GM18505 (cell line): ENCODE measurements around the gene MAPKAPK2.

Source experiments
- ATAC-seq: cut with Tn5 transposase; IDR thresholded peaks from one replicate; pipeline ENCODE4 v1.9.1; 2021; ENCODE audit not compliant: unreplicated experiment
- POLR2A ChIP-seq: IDR thresholded peaks from 4 replicates; pipeline ENCODE4 v1.6.1; 2011; ENCODE audit warnings: borderline replicate concordance; ENCODE audit not compliant: insufficient read depth, insufficient read length; ENCODE audit errors: extremely low read depth

Gene MAPKAPK2

DNA sequence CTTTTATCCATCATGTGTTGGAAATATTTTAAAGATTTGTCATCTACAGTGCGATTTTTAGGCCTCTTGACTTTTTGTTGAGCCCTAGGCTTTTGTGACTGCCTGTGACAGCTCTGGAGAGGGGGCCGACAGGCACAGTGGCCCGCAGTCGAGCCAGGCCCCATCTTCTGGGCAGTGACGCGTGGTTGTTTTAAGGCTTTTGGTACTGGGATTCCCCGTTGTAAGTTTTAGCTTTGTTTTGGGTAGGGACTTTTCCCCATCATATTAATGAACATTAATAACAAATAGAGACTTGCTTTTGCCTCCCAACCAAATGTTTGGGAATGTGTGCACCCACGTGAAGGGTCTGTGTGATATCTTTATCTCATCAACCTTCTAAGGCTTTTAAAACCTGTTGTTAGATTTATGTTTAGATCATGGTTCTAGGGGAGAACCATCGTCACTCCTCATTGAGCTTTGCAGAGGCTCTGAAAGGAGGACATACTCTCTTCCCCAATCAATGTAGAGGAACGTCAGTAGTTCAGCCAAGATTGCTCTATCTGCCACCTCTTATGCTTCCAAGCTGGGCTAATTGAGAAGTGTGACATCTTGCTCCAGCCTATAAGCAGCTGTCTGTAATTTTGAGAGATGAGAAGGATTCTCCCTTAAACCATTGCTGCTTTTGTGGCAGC, 34.6 kb downstream of the MAPKAPK2 start:
- no peak for TF ChIP-seq POLR2A
- no peak for ATAC-seq

DNA sequence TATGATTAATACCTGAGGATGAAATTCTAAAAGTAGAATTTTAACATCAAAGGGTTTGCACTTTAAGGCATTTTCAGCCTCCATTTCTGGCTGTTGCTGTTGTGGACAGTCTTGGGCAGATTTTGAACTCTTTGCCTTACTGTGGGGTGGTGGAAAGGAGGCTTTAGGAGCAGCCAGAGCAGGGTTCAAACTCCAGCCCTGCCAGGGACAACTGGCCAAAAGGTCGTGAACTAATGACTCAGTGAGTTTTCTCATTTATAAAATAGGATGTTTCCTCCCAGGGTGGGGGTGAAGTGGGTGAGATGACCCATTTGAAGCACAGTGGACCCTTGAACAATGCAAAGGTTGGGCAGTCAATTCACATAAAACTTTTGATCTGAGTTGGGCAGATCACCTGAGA, 36.7 kb downstream of the MAPKAPK2 start:
- TF ChIP-seq POLR2A: no peak
- ATAC-seq: no peak

DNA sequence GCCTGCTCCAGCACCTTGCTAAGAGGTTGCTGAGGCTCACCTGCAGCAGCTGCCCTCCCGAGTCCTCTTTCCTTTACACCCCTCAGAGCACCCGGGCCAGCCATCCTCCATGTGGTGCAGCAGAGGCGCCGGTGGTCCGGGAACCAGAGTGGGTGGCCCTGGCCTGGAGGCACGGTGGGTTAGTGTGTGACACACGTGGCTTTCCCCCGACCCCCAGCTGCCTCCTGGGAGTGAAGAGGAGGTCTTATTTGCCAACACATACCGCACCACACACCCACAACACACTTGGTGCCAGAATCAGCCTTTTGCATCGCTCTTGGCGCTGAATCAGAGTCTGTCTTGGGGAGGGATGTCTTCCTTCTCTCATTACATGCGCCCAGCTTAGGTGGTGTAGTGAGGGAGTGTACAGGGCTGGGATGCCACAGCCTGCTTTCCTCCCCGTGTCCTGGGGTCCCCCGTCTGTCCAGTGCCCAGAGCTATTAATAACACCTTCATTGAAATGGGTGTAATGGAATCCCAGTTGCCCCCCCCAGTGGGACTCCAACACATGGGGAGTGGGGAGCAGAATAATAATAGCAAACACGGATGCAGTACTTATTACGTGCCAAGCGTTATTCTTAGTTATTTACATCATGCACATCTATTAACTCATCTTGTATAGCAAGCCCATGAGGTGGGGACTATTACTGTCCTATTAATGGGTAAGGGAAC, 38.2 kb downstream of the MAPKAPK2 start:
- no peak for ATAC-seq
- no peak for TF ChIP-seq POLR2A

DNA sequence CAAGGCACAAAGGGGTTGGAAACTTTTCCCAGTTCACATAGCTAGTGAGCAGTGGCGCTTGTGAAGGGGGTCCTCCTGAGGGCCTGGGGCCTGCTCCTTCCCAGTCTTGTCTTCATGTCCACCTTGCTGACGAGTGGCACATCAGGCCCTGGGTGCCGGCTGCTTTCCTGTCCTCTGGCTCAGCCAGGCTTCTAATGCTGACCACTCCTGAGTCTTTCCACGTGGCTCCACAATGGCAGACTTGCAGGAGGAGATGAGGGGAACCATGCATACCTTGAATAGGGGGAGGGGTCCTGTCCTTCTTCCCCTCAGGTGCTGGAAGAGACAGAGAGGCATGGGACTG, 38.7 kb downstream of the MAPKAPK2 start:
- no peak for TF ChIP-seq POLR2A
- no peak for ATAC-seq

DNA sequence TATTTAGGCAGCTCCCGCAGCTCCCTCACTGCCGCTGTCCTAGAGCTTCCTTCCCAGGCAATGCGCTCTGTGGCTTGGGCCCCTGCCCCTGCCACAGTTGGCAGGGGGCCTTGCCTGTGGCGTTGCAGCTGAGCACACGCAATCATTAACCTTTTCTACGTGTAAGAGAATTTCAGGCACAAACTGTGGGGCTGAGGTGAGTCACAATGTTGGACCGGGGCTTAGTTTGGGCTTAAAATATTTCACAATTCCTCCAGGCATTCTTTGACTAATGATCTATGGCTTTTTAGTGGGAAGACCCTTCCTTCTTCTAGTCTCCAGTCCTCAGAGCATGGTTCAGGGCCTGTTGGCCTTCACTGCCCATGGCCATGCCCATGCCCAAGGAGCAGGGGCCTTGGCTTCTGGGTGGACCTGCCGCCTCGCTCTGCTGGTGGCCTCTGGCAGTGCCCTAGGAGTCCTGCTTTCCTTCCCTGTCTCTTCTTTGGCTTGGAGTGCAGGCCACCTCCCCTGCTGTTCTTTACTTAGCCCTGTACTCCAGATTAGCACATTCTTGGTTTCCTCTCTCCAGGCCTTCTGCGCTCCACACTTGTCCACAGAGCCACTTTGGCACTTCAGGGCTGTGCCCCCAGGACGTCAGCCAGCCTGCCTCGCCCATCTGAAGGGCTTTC, 39.2 kb downstream of the MAPKAPK2 start:
- no peak for ATAC-seq

DNA sequence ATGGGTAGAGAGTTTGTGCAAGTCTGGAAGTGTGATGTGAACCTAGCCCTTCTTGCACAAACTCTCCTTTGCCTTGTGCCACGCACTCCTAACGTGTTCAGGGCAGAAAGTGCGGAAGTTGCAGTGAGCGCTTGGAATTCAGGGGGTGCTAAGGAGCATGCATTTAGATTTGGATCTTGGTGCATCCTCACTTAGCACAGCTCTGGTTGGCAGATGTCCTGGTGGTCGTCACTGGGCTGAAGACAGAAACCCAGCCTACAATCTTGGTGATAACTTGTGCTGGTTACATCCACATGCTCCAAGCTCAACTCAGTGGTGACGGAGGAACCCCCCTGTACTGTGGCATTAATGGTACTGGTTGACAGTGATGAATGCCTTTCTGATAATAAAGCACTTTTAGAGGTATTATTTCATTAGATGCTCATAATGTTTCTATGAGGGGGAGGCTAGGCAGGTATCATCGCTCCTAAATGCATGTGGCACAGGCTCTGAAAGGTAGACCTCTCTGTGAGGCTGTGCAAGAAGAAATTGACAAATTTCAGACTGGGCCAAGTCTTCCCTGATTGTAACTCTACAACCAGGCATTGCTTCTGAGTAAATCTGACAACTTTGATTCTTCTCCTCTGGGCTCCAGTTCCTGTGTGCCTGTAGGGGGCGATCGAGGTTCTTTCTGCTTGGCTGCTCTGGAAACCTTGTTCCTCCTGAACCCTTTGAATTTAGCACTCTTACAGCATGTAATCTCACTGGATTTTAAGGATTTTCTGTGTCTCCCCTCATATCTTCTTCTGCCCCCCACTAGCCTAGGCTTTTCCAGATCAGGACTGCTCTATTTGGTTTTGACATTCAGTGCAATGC, 40.6 kb downstream of the MAPKAPK2 start:
- ATAC-seq: no peak
- no peak for TF ChIP-seq POLR2A

More for the DNA sequence above, 39.2 kb downstream of the MAPKAPK2 start:
- no peak for TF ChIP-seq POLR2A

DNA sequence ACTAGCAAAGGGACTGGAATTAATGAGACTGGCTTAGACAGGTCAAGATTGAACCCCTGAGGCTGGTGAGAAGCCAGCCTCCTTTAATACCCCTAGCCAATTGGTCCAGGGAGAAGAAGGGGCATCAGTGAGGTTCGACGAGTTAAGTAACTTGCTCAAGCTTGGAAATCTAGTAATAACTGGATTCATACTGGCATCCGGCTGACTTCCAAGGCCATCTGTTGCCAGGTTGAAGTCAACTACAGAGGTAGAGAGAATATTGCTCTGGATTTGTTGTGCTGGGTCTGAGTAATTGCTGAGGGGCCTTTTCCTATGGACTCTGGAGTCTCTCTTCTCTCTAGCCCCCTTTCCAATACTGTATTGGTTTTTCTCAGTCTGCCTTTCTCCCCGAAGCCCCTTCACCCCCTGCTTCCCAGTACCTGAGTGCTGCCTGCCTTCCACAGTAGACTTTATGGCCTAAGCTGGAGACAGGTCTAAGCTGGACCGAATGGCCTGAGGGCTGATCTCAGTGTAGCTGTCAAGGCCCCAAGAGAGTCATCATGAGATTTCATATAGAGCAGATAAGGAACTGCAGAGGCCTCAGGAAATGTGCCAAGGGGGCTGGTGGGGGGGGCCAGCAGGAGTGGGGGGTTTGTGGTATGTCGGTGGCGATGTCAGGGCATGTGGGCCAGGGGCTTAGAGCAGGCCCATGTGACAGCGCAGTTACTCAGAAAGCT, 43.4 kb downstream of the MAPKAPK2 start:
- no peak for ATAC-seq
- no peak for TF ChIP-seq POLR2A

DNA sequence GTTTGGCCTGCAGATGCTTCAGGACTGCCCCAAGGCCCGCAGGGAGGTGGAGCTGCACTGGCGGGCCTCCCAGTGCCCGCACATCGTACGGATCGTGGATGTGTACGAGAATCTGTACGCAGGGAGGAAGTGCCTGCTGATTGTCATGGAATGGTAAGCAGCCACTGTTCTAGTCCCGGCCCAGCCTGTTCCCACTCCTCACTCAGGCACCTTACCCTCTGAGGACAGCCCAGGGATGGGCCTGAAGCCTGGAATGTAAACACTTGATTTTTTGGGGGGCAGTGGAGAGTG, 43.9 kb downstream of the MAPKAPK2 start:
- no peak for TF ChIP-seq POLR2A
- ATAC-seq: no peak

DNA sequence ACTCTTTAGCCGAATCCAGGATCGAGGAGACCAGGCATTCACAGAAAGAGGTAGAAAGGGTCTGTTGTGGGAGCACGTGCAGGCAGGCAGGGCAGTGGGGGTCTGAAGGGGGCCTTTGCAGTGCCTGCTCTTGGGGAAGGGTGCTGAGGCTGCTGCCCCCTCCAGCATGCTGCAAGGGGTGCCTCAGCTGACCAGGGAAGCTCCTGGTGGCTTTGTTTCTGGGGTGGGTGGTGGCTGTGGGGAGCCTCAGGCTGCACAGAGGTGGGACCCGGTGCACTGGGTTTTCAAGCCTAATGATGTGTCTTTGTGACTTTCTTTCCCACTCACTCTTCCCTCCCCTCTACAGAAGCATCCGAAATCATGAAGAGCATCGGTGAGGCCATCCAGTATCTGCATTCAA, 44.3 kb downstream of the MAPKAPK2 start:
- ATAC-seq: no peak
- TF ChIP-seq POLR2A: no peak

DNA sequence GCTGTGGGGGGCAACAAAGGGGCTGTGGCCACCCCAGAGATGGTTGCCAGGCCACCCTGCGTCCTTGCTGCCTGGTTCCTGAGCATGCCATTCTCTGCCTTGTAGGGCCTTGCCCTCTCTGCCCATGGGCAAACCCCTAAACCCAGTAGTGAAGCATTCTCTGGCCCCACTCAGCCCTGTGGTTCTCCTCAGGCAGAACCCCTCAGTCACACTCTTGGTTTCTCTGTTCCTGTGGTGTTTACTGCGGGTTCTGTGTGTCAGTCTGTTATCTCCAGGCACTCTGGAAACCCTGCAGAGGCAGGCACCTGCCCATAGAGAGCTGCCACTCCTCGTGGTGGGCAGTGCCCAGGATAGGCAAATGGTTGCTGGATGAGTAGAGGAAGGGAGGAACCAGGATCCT, 44.8 kb downstream of the MAPKAPK2 start:
- TF ChIP-seq POLR2A: no peak
- ATAC-seq: no peak

DNA sequence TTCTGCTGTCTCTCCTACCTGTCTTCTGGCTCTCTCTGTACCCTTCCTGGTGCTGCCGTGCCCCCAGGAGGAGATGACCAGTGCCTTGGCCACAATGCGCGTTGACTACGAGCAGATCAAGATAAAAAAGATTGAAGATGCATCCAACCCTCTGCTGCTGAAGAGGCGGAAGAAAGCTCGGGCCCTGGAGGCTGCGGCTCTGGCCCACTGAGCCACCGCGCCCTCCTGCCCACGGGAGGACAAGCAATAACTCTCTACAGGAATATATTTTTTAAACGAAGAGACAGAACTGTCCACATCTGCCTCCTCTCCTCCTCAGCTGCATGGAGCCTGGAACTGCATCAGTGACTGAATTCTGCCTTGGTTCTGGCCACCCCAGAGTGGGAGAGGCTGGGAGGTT, 47.8 kb downstream of the MAPKAPK2 start:
- no peak for TF ChIP-seq POLR2A
- ATAC-seq: no peak

DNA sequence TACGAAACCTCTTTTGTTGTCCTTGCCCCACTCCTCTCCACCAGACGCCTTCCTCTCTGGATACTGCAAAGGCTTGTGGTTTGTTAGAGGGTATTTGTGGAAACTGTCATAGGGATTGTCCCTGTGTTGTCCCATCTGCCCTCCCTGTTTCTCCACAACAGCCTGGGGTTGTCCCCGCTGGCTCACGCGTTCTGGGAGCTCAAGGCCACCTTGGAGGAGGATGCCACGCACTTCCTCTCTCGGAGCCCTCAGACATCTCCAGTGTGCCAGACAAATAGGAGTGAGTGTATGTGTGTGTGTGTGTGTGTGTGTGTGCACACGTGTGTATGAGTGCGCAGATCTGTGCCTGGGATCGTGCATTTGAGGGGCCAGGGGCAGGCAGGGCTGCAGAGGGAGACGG, 48.3 kb downstream of the MAPKAPK2 start:
- no peak for ATAC-seq
- no peak for TF ChIP-seq POLR2A

DNA sequence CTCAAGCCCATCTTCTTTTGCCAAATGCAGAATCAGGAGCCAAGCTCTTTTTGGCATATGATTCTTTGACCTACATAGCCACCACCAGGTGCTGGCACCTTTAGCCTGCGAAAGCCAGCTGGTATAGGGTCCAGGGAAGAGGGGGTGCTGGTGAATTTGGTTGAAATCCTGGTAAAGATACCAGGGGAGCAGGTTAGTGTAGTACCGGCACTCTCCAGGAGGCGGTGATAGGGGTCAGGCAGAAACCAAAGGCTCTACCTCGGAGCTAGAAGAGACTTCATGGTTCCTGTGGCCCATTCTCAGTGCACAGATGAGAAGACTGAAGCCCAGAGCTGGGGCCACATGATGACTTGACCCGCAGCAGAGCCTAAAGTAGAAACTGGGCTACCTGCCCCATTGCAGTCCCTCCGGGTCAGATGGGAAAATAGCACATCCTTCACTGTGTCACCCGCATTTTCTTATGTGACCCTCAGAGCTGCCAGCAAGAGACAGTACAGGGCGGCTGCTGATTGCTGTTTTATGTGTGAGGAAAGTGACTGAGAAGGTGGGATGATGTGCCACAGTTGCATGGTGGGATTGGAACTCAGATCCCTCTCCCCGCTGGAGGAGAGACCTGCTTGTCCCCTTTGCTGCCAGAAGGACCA, 49.9 kb downstream of the MAPKAPK2 start:
- TF ChIP-seq POLR2A: peak; percentile 29
- ATAC-seq: no peak

DNA sequence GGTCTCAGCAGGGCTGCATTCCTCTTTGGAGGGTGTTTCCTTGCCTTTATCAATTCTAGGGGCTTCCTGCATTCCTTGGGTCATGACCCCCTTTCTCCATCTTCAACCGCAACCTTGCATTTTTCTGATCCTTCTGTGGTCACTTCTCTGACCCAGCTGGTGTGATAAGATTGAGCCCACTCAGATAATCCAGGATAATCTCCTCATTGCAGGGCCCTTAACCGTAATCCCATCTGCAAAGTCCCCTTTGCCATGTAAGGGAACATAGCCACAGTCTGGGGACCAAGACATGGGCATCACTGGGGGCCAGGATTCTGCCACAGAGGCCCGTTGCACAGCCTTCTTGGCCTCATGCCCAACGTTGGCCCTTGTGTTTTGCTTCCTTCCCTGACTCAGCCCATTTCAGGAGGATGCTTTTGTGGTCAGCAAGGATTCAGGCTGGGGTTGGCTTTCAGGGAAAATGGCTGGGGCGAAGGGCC, 50.9 kb downstream of the MAPKAPK2 start:
- no peak for ATAC-seq
- TF ChIP-seq POLR2A: no peak
